Measurements from ENCODE around the gene USP7. TPM values are rescaled to one million over a fixed set of nuclear protein-coding genes. Genes with fewer than 3 reads are reported as not detected.

Gene USP7
- polyA plus RNA-seq, 1 of the 3 experiments (the other 2 are of a cell fraction), result 8.6 TPM

GRCh38 chr16:8953064-8953463 is 10.6 kb downstream of the USP7 start:
- ChIA-PET POLR2A (no interaction called here), CTCF (interaction anchor here (2.0 kb wide), 1 partner anchor 60 kb away, joined by 6 read pairs; no protein-coding TSS in a partner anchor)
- Histone ChIP-seq H3K79me2 (ENCODE audit: insufficient read depth) (peaks cover 93% of the 10 kb centered on the region), H3F3A (replicated peaks; ENCODE audit: insufficient read depth) (peaks cover 3% of the 10 kb centered on the region), H3K4me1 (ENCODE audit: control insufficient read depth in 1 of 2, insufficient read depth in 2 of 2, low read depth in 1 of 2, low read length in 1 of 2) (peaks cover 26 to 52% of the 10 kb centered on the region in 2 experiments), H3K9me2 (no peaks in the 10 kb centered on the region), H3K36me3 (replicated peaks in 1 of 2; ENCODE audit: control insufficient read depth in 1 of 2, insufficient read depth in 2 of 2, low read length in 1 of 2) (no peaks in the 10 kb centered on the region), H4K20me1 (ENCODE audit: insufficient read depth) (peaks cover 95% of the 10 kb centered on the region), H2AFZ (ENCODE audit: low read depth) (no peak overlapping the region), H3K4me2 (no peak overlapping the region), H3K27me3 (ENCODE audit: insufficient read depth) (no peaks in the 10 kb centered on the region), H3K4me3 (ENCODE audit: low read depth in 2 of 2, low read length in 1 of 2) (no peak overlapping the region), H3K9me3 (no peaks in the 10 kb centered on the region), H3K9ac (no peak overlapping the region), H3K27ac (ENCODE audit: low read depth in 2 of 2, low read length in 1 of 2) (no peak overlapping the region)
- DNase-seq, result no peak
- TF ChIP-seq PBX3 (IDR thresholded peaks at IDR 0.05), result no peak
- no peak for TF ChIP-seq GATA2 (CRISPR knock-in tag; IDR thresholded peaks at IDR 0.05)
- TF ChIP-seq NRF1 (IDR thresholded peaks at IDR 0.05; ENCODE audit: low read depth, low read length), result no peak
- TF ChIP-seq RFX5 (IDR thresholded peaks at IDR 0.05; ENCODE audit: low read length), result no peak
- no peak for TF ChIP-seq ELF1 (IDR thresholded peaks at IDR 0.05)
- TF ChIP-seq POLR2AphosphoS5 (IDR thresholded peaks at IDR 0.05; ENCODE audit: low read depth, low read length), result no peak
- TF ChIP-seq MAX (IDR thresholded peaks at IDR 0.05; ENCODE audit: low read depth), result no peak
- TF ChIP-seq IRF3 (IDR thresholded peaks at IDR 0.05; ENCODE audit: low read depth, low read length), result no peak
- no peak for TF ChIP-seq EP300 (IDR thresholded peaks at IDR 0.05; ENCODE audit: borderline replicate concordance in 1 of 2, low read depth in 1 of 2, low read length in 1 of 2)
- no peak for TF ChIP-seq TAF1 (IDR thresholded peaks at IDR 0.05; ENCODE audit: borderline replicate concordance, low read depth, low read length)
- no peak for TF ChIP-seq TCF12 (IDR thresholded peaks at IDR 0.05)
- no peak for TF ChIP-seq MXI1 (IDR thresholded peaks at IDR 0.05; ENCODE audit: low read depth, low read length)
- no peak for TF ChIP-seq MEF2A (IDR thresholded peaks at IDR 0.05; ENCODE audit: borderline replicate concordance, low read depth)
- no peak for TF ChIP-seq NFIC (IDR thresholded peaks at IDR 0.05; ENCODE audit: borderline replicate concordance)
- TF ChIP-seq SIN3A (IDR thresholded peaks at IDR 0.05; ENCODE audit: borderline replicate concordance, low read depth, low read length), result no peak
- TF ChIP-seq YY1 (IDR thresholded peaks at IDR 0.05; ENCODE audit: low read depth), result no peak
- 91% methylated on average over 11 of the region's 11 CpGs for WGBS (ENCODE audit: low lambda C conversion rate)

GRCh38 chr16:8952281-8952751 is 11.4 kb downstream of the USP7 start:
- Histone ChIP-seq H2AFZ (ENCODE audit: low read depth) (no peak overlapping the region), H3K27ac (ENCODE audit: low read depth in 2 of 2, low read length in 1 of 2) (no peak overlapping the region), H3K9ac (no peak overlapping the region), H3K27me3 (ENCODE audit: insufficient read depth) (no peaks in the 10 kb centered on the region), H3K4me3 (ENCODE audit: low read depth in 2 of 2, low read length in 1 of 2) (no peak overlapping the region), H3K4me1 (ENCODE audit: control insufficient read depth in 1 of 2, insufficient read depth in 2 of 2, low read depth in 1 of 2, low read length in 1 of 2) (peaks cover 21 to 56% of the 10 kb centered on the region in 2 experiments), H4K20me1 (ENCODE audit: insufficient read depth) (peaks cover 95% of the 10 kb centered on the region), H3K4me2 (no peak overlapping the region), H3F3A (replicated peaks; ENCODE audit: insufficient read depth) (peaks cover 3% of the 10 kb centered on the region), H3K9me3 (no peaks in the 10 kb centered on the region), H3K9me2 (no peaks in the 10 kb centered on the region), H3K79me2 (ENCODE audit: insufficient read depth) (peaks cover 93% of the 10 kb centered on the region), H3K36me3 (replicated peaks in 1 of 2; ENCODE audit: control insufficient read depth in 1 of 2, insufficient read depth in 2 of 2, low read length in 1 of 2) (no peaks in the 10 kb centered on the region)
- WGBS (ENCODE audit: low lambda C conversion rate), result 95% methylated on average over 5 of the region's 7 CpGs
- no peak for DNase-seq
- TF ChIP-seq MXI1 (IDR thresholded peaks at IDR 0.05; ENCODE audit: low read depth, low read length) (no peak), PBX3 (IDR thresholded peaks at IDR 0.05) (no peak), USF1 (IDR thresholded peaks at IDR 0.05; ENCODE audit: borderline replicate concordance, low read depth) (no peak), NFIC (IDR thresholded peaks at IDR 0.05; ENCODE audit: borderline replicate concordance) (no peak), TCF12 (IDR thresholded peaks at IDR 0.05) (no peak), TAF1 (IDR thresholded peaks at IDR 0.05; ENCODE audit: borderline replicate concordance, low read depth, low read length) (no peak), RAD21 (IDR thresholded peaks at IDR 0.05; ENCODE audit: low read length) (no peak), FOXM1 (IDR thresholded peaks at IDR 0.05; ENCODE audit: low read depth) (no peak), SMC3 (IDR thresholded peaks at IDR 0.05; ENCODE audit: low read depth, low read length) (no peak)
- ChIA-PET POLR2A (no interaction called here), CTCF (interaction anchor here (2.0 to 2.7 kb wide), 2 partner anchors 12 to 60 kb away, joined by 6 to 8 read pairs; no protein-coding TSS in a partner anchor)
